Upper lobe of left lung (tissue), 6 donors: ENCODE results near the gene WNT9B. TPM values are rescaled to one million over a fixed set of nuclear protein-coding genes. Genes with fewer than 3 reads are reported as not detected.
A peak's percentile ranks its signal among the peaks of the same experiment; 100 is the strongest.

Experiments used
- ATAC-seq, 2 donors: fragments of 200-7000 bp; cut with Tn5 transposase; one replicate each; pipeline ENCODE4 v1.9.1; 2022; ENCODE audit warnings: mild to moderate bottlenecking in 2 of 2, moderate library complexity in 2 of 2; ENCODE audit not compliant: low FRiP score in 2 of 2
- DNase-seq, 2 donors: peaks; one replicate each; pipeline ENCODE4 v3.0.0-alpha.2; 2019 to 2020
- H3K27ac ChIP-seq, 4 donors: fragments of 200-600 bp; sonication (generic); one replicate each; pipeline ENCODE4 v1.5.1; 2016 to 2019
- H3K27me3 ChIP-seq, 4 donors: fragments of 200-600 bp; sonication (generic); one replicate each; pipeline ENCODE4 v1.5.1; 2017 to 2019
- H3K36me3 ChIP-seq, 4 donors: fragments of 200-600 bp; sonication (generic); one replicate each; pipeline ENCODE4 v1.5.1; 2016 to 2019
- H3K4me1 ChIP-seq, 4 donors: fragments of 200-600 bp; sonication (generic); one replicate each; pipeline ENCODE4 v1.5.1; 2018 to 2019
- H3K4me3 ChIP-seq, 4 donors: fragments of 200-600 bp; sonication (generic); one replicate each; pipeline ENCODE4 v1.5.1; 2017 to 2019; ENCODE audit warnings: mild to moderate bottlenecking in 2 of 4, moderate library complexity in 1 of 4
- H3K9me3 ChIP-seq, 4 donors: fragments of 200-600 bp; sonication (generic); one replicate each; pipeline ENCODE4 v1.5.1; 2018 to 2019
- CTCF ChIP-seq, 6 experiments: fragments of 450-650 bp in 4 of 6; fragments of 200-600 bp in 2 of 6; sonication (generic) in 2 of 6; IDR thresholded peaks; one replicate each; pipeline ENCODE4 v1.5.1; 2016 to 2019; ENCODE audit warnings: antibody characterized with exemption in 6 of 6
- EP300 ChIP-seq, 4 donors: sonication (generic); formaldehyde crosslinking; IDR thresholded peaks; one replicate each; pipeline ENCODE4 v1.5.1; 2017; ENCODE audit warnings: antibody characterized with exemption in 4 of 4, control low read depth in 2 of 4
- POLR2A ChIP-seq, 4 donors: fragments of 450-650 bp; IDR thresholded peaks; one replicate each; pipeline ENCODE4 v1.5.1; 2016 to 2017; ENCODE audit warnings: antibody characterized with exemption in 4 of 4, mild to moderate bottlenecking in 2 of 4
- POLR2AphosphoS5 ChIP-seq, 2 donors: sonication (generic); formaldehyde crosslinking; IDR thresholded peaks; one replicate each; pipeline ENCODE4 v1.5.1; 2017; ENCODE audit warnings: antibody characterized with exemption in 2 of 2
- WGBS, 2 donors: methylation state at CpG; one replicate each; pipeline ENCODE4 v1.1.5; 2017 to 2018; 5-methylcytosine and 5-hydroxymethylcytosine counted together
- total RNA-seq, 6 donors: library from RNA; depleted of rRNA in 4 of 6; stranded (reverse); fragments of >200 nt in 4 of 6; gene quantifications; one replicate each; pipeline versions ENCODE4 v1.1.0 to v1.2.1, GENCODE V29; 2016 to 2021
- donor health status: DM: no; HTN: no; CAD: no; lungs with moderate emphysema.
- donor health status: DM: no; HTN: yes; CAD: no; lungs with severe emphysema.

The WNT9B gene
- total RNA-seq, 6 donors from 2014 or later: 0.26 to 8.3 (median 1.8) TPM; not detected in 3

GRCh38 chr17:46815474-46816353 lies 35.7 kb upstream of the WNT9B start:
- no peak overlapping the region for H3K27ac ChIP-seq
- DNase-seq (no peak), ATAC-seq (no peak)
- WGBS, 2 donors: 74 to 78% methylated on average over 12 of the region's 12 CpGs
- no peaks in the 10 kb centered on the region for H3K9me3 ChIP-seq
- no peaks in the 10 kb centered on the region for H3K36me3 ChIP-seq
- peaks cover 21 to 29% (median 23%) of the 10 kb centered on the region in 4 donors for H3K4me1 ChIP-seq
- TF ChIP-seq POLR2AphosphoS5 (IDR thresholded peaks at IDR 0.05) (no peak), CTCF (IDR thresholded peaks at IDR 0.05) (no peak), POLR2A (IDR thresholded peaks at IDR 0.05) (no peak), EP300 (IDR thresholded peaks at IDR 0.05) (no peak)
- H3K4me3 ChIP-seq: no peak overlapping the region
- peaks cover 4 to 45% (median 33%) of the 10 kb centered on the region in 4 donors for H3K27me3 ChIP-seq

GRCh38 chr17:46817151-46817900 lies 34.1 kb upstream of the WNT9B start:
- H3K36me3 ChIP-seq: no peaks in the 10 kb centered on the region
- no peaks in the 10 kb centered on the region for H3K9me3 ChIP-seq
- no peak overlapping the region for H3K4me3 ChIP-seq
- peaks cover 4 to 61% (median 39%) of the 10 kb centered on the region in 4 donors for H3K27me3 ChIP-seq
- ATAC-seq: no peak
- peaks cover 21 to 29% (median 25%) of the 10 kb centered on the region in 4 donors for H3K4me1 ChIP-seq
- no peak overlapping the region for H3K27ac ChIP-seq
- TF ChIP-seq POLR2AphosphoS5 (IDR thresholded peaks at IDR 0.05) (no peak), CTCF (IDR thresholded peaks at IDR 0.05) (no peak), EP300 (IDR thresholded peaks at IDR 0.05) (no peak), POLR2A (IDR thresholded peaks at IDR 0.05) (no peak)
- no peak for DNase-seq
- 14 to 15% methylated on average over 22 of the region's 22 CpGs for WGBS, 2 donors

- TF ChIP-seq POLR2A (IDR thresholded peaks at IDR 0.05) (no peak), CTCF (IDR thresholded peaks at IDR 0.05) (no peak), POLR2AphosphoS5 (IDR thresholded peaks at IDR 0.05) (no peak), EP300 (IDR thresholded peaks at IDR 0.05) (no peak)
- peaks cover 4 to 63% (median 41%) of the 10 kb centered on the region in 4 donors for H3K27me3 ChIP-seq
- 9 to 10% methylated on average over 5 of the region's 5 CpGs for WGBS, 2 donors
These were observed 33.5 kb upstream of the WNT9B start for GRCh38 chr17:46817901-46818209.

GRCh38 chr17:46818316-46818928 lies 33.0 kb upstream of the WNT9B start, which contains the start of gene WNT3:
WNT3 (minus strand) TSS chr17:46818692; CDS start chr17:46818597, 95 bp downstream.
- no peaks in the 10 kb centered on the region for H3K9me3 ChIP-seq
- no peak for TF ChIP-seq POLR2A (IDR thresholded peaks at IDR 0.05)
- no peak for TF ChIP-seq EP300 (IDR thresholded peaks at IDR 0.05)
- TF ChIP-seq CTCF (IDR thresholded peaks at IDR 0.05): no peak
- TF ChIP-seq POLR2AphosphoS5 (IDR thresholded peaks at IDR 0.05): no peak
- ATAC-seq (peak in 1 of 2 donors; percentile 4), DNase-seq (peak in 1 of 2 donors; percentile 88)
- H3K27me3 ChIP-seq: peaks cover 4 to 63% (median 41%) of the 10 kb centered on the region in 4 donors
- no peaks in the 10 kb centered on the region for H3K36me3 ChIP-seq
- 3 to 5% methylated on average over 13 to 33 of the region's 47 CpGs for WGBS, 2 donors
- no peak within 1 kb of the TSS for H3K27ac ChIP-seq
- peak within 1 kb of the TSS in 3 of 4 donors; percentile 27 to 46 (median 44) for H3K4me3 ChIP-seq
- H3K4me1 ChIP-seq: peaks cover 21 to 29% (median 25%) of the 10 kb centered on the region in 4 donors

More at GRCh38 chr17:46817901-46818209, 33.5 kb upstream of the WNT9B start:
- Histone ChIP-seq H3K36me3 (no peaks in the 10 kb centered on the region), H3K27ac (no peak overlapping the region), H3K4me3 (no peak overlapping the region), H3K9me3 (no peaks in the 10 kb centered on the region), H3K4me1 (peaks cover 21 to 29% (median 25%) of the 10 kb centered on the region in 4 donors)
- DNase-seq: no peak
- no peak for ATAC-seq
